COLO668 (cell line): ENCODE data around the gene MID1.

Source experiments
- DNase-seq: peaks from one replicate; lab custom pipeline; 2025; ENCODE audit not compliant: unreplicated experiment; lab: John Stamatoyannopoulos, UW

MID1 gene

DNA sequence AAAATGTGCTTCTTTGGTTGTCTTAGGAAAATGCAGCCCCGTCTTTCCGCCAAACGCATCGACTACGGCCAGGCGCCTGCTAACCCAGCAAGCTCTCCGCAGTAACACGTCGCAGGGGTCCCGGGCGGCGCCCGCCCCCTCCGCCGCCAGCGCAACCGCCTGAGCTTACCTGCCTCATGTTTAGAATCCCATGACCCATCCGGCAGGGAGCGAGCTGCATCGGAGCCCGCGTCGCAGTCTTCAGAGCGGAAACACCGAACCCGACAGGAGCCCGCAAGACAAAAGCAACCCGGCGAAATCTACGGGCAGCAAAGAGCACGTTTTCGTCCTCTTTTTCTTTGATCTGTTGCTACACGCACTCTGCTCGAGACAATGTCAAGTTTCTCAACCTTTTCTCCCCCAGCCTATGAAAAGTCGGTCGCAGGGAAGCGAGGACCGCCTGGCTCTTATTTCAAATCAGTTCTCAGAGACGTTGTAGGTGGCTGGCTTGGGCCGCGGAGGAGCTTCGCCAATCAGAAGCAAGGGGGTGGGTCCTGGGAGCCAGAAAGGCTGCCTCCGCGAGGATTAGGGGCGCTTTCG lies at the start of gene MID1:
Gene MID1, minus strand, starts transcription at position 465 of the 579 bp plus-strand sequence. CDS start 53,038 bp downstream, outside the sequence.
- DNase-seq = peak; percentile 57

DNA sequence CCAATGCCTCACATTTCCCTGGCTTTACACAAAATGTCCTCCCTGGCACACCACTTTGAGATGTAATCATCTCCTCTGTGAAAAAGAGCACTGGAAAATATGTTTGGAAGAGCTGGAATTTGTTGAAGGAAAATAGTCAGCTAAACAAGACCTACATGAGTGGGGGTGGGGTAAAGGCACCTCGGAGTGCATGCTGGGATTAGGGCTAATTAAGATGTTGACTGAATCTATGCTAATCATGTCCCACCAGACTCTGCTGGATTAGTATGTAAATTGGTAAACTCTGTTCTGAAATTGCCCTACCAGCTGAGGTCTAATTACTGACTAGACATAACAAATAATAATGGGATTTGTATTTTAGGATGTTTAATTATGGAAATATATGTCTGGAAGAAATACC lies 46.8 kb upstream of the MID1 start:
- no peak for DNase-seq

DNA sequence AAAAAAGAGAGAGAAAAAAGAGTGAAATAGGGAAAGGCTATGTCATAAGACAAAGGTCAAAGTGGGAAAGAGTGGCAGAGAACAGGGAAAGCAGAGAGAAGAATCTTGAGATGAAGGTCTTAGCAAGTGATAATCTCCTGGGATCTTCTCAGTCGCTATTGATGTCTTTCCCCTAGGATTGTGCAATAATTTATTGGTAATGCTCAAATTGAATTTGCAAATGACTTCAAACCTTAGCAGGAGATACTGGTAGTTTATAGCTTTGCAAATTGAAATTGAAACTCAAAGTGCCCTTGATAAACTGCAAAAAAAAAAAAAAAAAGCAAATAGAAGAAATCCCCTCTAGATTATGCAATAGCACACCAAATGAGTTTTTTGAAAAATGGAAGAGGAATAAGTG lies 45.7 kb upstream of the MID1 start:
- no peak for DNase-seq

GRCh38 chrX:10665681-10666080 lies 45.3 kb upstream of the MID1 start:
- no peak for DNase-seq

DNA sequence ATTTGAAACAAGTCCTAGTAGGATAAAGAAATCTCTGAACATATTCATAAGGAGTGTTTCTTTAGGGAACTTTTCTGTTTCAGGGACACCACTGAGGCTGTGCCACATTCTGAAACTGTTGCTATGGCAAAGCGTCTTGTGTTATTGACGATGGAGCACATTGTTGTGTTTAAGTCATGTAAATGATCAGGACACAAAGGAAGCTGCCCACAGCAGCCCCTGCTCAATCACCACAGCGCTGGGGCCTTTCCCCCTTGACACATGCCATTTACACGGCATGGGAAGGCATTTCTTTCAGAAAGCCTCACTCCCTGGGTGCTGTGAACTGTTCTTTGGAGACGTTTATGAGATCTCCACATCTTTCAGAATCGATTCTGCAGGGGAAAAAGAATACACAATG lies 39.8 kb upstream of the MID1 start:
- no peak for DNase-seq

DNA sequence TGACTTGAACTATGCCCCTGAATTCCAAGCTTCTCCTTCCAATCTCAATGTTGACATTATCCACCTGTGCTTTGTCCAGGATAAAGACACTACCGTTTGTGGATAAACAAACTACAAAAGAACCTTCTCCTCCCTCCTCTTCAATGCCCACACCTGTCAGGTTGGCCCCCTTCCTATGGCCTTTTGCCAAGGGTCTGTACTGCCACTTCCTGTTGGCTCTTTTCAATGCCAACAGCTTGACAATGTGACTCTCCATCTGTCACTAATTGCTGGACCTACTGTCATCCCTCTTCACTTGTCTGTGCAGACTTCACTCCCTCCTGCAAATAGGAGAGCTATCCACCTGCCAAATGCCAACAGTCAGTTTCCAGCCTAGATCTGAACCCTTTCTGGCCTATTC lies 35.8 kb upstream of the MID1 start:
- peak; percentile 82 for DNase-seq

GRCh38 chrX:10654960-10655359 lies 34.6 kb upstream of the MID1 start:
- DNase-seq = no peak

GRCh38 chrX:10653302-10653701 lies 32.9 kb upstream of the MID1 start:
- DNase-seq = no peak

DNA sequence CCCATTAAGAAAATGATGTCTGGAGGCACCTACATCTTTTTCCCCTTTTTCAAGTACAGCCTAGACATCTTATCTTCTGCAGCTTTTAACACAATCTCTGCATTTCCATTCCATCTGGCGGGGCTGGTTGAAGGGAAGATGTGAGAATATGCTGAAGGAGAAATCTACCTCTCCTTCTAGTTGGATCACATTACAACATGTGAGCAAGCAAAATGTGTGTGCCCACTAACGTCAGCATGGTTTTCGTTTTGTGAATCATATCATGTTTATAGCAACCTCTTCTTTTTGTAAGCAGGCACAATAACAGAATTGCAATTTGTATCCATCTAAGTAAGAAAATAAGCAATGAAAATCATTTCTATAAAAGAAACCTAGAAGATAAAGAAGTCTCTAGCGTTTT lies 28.9 kb upstream of the MID1 start:
- DNase-seq = no peak

GRCh38 chrX:10648614-10649013 lies 28.2 kb upstream of the MID1 start:
- peak; percentile 2 for DNase-seq

DNA sequence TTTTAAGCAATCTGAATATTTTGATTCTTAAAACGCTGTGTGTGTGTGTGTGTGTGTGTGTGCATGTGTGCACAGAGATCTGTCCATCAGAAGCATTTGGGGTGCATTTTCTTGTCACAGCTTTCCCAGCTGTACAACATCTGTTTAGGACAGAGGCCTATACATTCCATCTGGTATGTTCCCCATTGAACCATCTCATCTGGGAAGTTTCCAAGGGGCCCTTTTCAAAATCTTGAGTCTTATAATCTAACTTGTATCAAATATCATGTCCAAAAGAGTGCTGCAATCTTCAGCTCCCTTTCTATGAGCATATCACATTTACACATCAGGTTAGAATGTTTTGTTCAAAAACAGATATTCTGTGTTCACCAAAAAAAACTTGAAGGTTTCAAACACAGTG lies 16.5 kb upstream of the MID1 start:
- DNase-seq = no peak

- peak; percentile 22 for DNase-seq
Measured at GRCh38 chrX:10636337-10636736, 16.0 kb upstream of the MID1 start.

DNA sequence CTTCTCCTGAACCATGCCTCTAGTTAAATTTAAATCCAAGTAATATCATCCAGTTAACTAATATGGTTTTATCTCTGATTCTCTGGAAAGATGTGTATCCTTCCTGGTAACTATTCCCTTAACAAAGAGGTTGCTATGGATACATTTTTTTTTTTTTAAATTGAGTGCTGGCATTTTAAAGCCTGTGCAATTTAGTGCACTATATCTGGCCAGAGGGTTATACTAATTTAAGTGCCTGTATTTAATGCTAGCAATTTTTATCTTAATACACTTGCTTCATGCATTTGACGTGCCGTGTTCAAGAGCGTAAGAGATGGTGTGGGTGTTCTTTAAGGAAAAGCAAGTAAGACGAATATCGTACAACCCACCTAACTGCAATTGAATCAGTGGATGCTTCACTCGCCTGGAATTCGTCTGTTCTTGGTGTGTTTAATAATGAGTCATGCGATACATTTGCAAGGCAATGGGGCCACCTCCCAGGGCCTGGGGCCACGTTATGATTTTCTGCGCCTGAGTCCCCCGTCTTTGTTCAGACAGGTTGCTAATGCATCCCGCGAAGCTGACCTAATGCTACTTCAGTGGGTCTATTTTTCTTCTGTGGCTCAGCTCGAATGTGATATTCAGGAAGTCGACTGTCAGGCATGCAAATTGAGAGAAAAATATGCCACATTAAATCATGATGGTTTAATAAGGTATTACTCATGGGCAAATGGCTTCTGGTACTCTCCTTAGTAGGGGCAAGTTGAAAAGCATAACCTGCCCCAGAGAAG lies 14.2 kb upstream of the MID1 start:
- peak; percentile 6 for DNase-seq

GRCh38 chrX:10633722-10634121 lies 13.3 kb upstream of the MID1 start:
- peak; percentile 14 for DNase-seq

- no peak for DNase-seq
Measured at GRCh38 chrX:10631416-10632145, 11.2 kb upstream of the MID1 start.

DNA sequence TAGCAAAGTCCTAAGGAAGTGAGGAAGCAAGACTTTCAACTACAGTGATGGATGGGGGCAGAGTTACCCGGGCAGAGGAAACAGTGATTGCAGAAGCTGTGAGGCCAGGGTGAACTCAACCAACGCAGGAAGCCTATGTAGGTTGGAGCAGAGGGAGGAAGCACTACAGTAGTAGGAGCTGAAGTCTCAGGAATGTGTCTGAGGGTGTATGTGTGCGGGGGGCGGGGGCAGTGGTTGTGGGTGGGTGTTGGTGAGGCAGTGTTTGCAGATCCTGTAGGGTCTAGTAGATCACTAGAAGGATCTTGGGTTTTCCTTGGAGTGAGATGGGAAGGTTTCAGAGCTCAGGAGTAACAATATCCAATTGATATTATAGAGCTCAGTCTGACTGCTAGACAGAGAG lies 9.9 kb upstream of the MID1 start:
- no peak for DNase-seq

GRCh38 chrX:10629905-10630304 lies 9.5 kb upstream of the MID1 start:
- DNase-seq = no peak

- DNase-seq = no peak
Measured at GRCh38 chrX:10628906-10629305, 8.5 kb upstream of the MID1 start.

- DNase-seq = no peak
Measured at GRCh38 chrX:10622197-10622596, 1.8 kb upstream of the MID1 start.

- DNase-seq = no peak
Measured at GRCh38 chrX:10619425-10620046, 849 bp downstream of the MID1 start.

GRCh38 chrX:10618961-10619360 lies 1.4 kb downstream of the MID1 start:
- no peak for DNase-seq

GRCh38 chrX:10617999-10618351 lies 2.4 kb downstream of the MID1 start:
- peak; percentile 61 for DNase-seq
